Breast epithelium (tissue), 4 donors: Measurements from ENCODE around the gene ELOVL2. TPM values are rescaled to one million over a fixed set of nuclear protein-coding genes. Genes with fewer than 3 reads are reported as not detected.

Experiments
- DNase-seq, 2 donors: peaks; one replicate each; pipeline ENCODE4 v3.0.0-alpha.2; 2019; ENCODE audit warnings: low spot score in 2 of 2
- H3K27ac ChIP-seq, 2 donors: fragments of 200-600 bp; sonication (generic) in 1 of 2; one replicate each; pipeline ENCODE4 v1.5.1; 2016 to 2019; ENCODE audit warnings: mild to moderate bottlenecking in 1 of 2
- H3K27me3 ChIP-seq, 2 donors: fragments of 200-600 bp; sonication (generic) in 1 of 2; one replicate each; pipeline versions ENCODE4 v1.5.1 to v1.6.0; 2017 to 2019; ENCODE audit warnings: control low read depth in 1 of 2, mild to moderate bottlenecking in 1 of 2
- H3K36me3 ChIP-seq: fragments of 200-600 bp; one replicate; pipeline ENCODE4 v1.5.1; 2019
- H3K4me1 ChIP-seq, 2 donors: fragments of 200-600 bp; sonication (generic); one replicate each; pipeline ENCODE4 v1.5.1; 2016 to 2019; ENCODE audit warnings: control low read depth in 1 of 2
- H3K4me3 ChIP-seq, 3 donors: fragments of 200-600 bp; sonication (generic); 1 replicate in 2 of 3; 2 replicates in 1 of 3; pipeline ENCODE4 v1.5.1; 2016 to 2019; ENCODE audit warnings: mild to moderate bottlenecking in 3 of 3, moderate library complexity in 2 of 3
- H3K9me3 ChIP-seq, 2 donors: fragments of 200-600 bp; sonication (generic) in 1 of 2; one replicate each; pipeline ENCODE4 v1.5.1; 2016 to 2019; ENCODE audit warnings: control low read depth in 1 of 2
- CTCF ChIP-seq, 3 donors: fragments of 450-650 bp; IDR thresholded peaks; one replicate each; pipeline ENCODE4 v1.5.1; 2016 to 2017; ENCODE audit warnings: antibody characterized with exemption in 3 of 3, mild to moderate bottlenecking in 3 of 3, moderate library complexity in 3 of 3
- POLR2A ChIP-seq: fragments of 450-650 bp; IDR thresholded peaks from one replicate; pipeline ENCODE4 v1.6.1; 2016; ENCODE audit warnings: antibody characterized with exemption, mild to moderate bottlenecking, moderate library complexity
- POLR2AphosphoS5 ChIP-seq, 3 donors: sonication (generic); formaldehyde crosslinking; IDR thresholded peaks; one replicate each; pipeline ENCODE4 v1.6.1; 2017; ENCODE audit warnings: antibody characterized with exemption in 3 of 3
- intact Hi-C: fragments of 100-400 bp; cut with DNase I; formaldehyde crosslinking; loops from one replicate; pipeline ENCODE4 v1.15.1; 2023; ENCODE audit warnings: low total_unique reads
- total RNA-seq, 3 donors: library from RNA; depleted of rRNA; stranded (reverse); fragments of >200 nt; gene quantifications; one replicate each; pipeline ENCODE4 v1.1.0, GENCODE V29; 2016

The ELOVL2 gene
- total RNA-seq, 3 donors from 2014 or later: 0.64 to 11.1 (median 2.6) TPM

GRCh38 chr6:11002176-11002575, 41.9 kb downstream of the ELOVL2 start:
- Histone ChIP-seq H3K27me3 (no peaks in the 10 kb centered on the region), H3K4me1 (no peaks in the 10 kb centered on the region), H3K27ac (no peak overlapping the region), H3K4me3 (no peak overlapping the region), H3K36me3 (no peaks in the 10 kb centered on the region), H3K9me3 (no peaks in the 10 kb centered on the region)
- TF ChIP-seq POLR2A: no peak
- TF ChIP-seq CTCF (IDR thresholded peaks at IDR 0.05): no peak
- TF ChIP-seq POLR2AphosphoS5 (IDR thresholded peaks at IDR 0.05): no peak
- no peak for DNase-seq
- intact Hi-C loops: no loop called here

DNA sequence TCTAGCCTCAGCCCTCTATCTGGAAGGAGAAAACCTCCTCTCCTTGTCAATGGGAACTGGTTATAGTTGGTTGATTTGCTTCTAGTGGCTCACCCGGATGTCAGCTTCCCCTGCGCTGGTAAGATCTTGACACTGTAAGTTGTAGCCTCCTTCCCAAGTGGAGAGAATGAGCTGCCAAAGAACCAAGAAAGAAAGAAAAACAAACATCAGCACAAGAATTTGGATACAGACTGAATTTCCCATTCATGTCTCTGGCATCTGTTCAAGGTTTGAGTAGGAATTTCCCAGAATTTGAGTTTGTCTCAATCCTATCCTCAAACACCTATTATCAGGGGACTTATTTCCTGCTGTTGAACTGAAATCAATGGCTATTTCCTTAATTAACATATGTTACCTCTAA, 44.1 kb downstream of the ELOVL2 start:
- TF ChIP-seq CTCF (IDR thresholded peaks at IDR 0.05): no peak
- TF ChIP-seq POLR2A: no peak
- TF ChIP-seq POLR2AphosphoS5 (IDR thresholded peaks at IDR 0.05): no peak
- Histone ChIP-seq H3K36me3 (no peaks in the 10 kb centered on the region), H3K4me3 (no peak overlapping the region), H3K9me3 (no peaks in the 10 kb centered on the region), H3K27me3 (no peaks in the 10 kb centered on the region), H3K27ac (no peak overlapping the region), H3K4me1 (no peaks in the 10 kb centered on the region)
- no peak for DNase-seq
- intact Hi-C loops: no loop called here

- Histone ChIP-seq H3K9me3 (no peaks in the 10 kb centered on the region), H3K4me1 (no peaks in the 10 kb centered on the region), H3K27ac (no peak overlapping the region), H3K27me3 (no peaks in the 10 kb centered on the region), H3K4me3 (no peak overlapping the region), H3K36me3 (no peaks in the 10 kb centered on the region)
- TF ChIP-seq CTCF (IDR thresholded peaks at IDR 0.05): no peak
- no peak for TF ChIP-seq POLR2AphosphoS5 (IDR thresholded peaks at IDR 0.05)
- TF ChIP-seq POLR2A: no peak
- DNase-seq: no peak
- intact Hi-C loops: no loop called here
Measured at GRCh38 chr6:10995114-10995707, 48.9 kb downstream of the ELOVL2 start.

DNA sequence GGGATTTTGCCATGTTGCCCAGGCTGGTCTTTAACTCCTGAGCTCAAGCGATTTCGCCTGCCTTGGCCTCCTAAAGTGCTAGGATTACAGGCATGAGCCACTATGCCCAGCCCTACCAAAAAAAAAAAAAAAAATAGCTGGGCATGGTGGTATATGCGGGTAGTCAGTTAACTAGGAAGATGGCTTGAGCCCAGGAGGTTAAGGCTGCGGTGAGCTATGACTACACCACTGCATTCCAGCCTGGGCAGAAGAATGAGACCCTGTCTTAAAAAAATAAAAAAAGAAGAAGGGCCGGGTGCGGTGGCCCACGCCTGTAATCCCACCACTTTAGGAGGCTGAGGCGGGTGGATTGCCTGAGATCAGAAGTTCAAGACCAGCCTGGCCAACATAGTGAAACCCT, 50.2 kb downstream of the ELOVL2 start:
- H3K4me3 ChIP-seq: no peak overlapping the region
- no peaks in the 10 kb centered on the region for H3K27me3 ChIP-seq
- intact Hi-C loops: no loop called here
- TF ChIP-seq POLR2AphosphoS5 (IDR thresholded peaks at IDR 0.05) (no peak), POLR2A (no peak), CTCF (IDR thresholded peaks at IDR 0.05) (no peak)
- H3K27ac ChIP-seq: no peak overlapping the region
- no peaks in the 10 kb centered on the region for H3K9me3 ChIP-seq
- DNase-seq: no peak
- H3K4me1 ChIP-seq: no peaks in the 10 kb centered on the region
- H3K36me3 ChIP-seq: no peaks in the 10 kb centered on the region

GRCh38 chr6:10991115-10991514, 53.0 kb downstream of the ELOVL2 start:
- TF ChIP-seq CTCF (IDR thresholded peaks at IDR 0.05) (no peak), POLR2AphosphoS5 (IDR thresholded peaks at IDR 0.05) (no peak), POLR2A (no peak)
- Histone ChIP-seq H3K27me3 (no peaks in the 10 kb centered on the region), H3K4me1 (no peaks in the 10 kb centered on the region), H3K27ac (no peak overlapping the region), H3K4me3 (no peak overlapping the region), H3K9me3 (no peaks in the 10 kb centered on the region), H3K36me3 (no peaks in the 10 kb centered on the region)
- DNase-seq: no peak
- intact Hi-C loops: no loop called here
